Measurements from ENCODE around the gene GABBR2.

Gene GABBR2

DNA sequence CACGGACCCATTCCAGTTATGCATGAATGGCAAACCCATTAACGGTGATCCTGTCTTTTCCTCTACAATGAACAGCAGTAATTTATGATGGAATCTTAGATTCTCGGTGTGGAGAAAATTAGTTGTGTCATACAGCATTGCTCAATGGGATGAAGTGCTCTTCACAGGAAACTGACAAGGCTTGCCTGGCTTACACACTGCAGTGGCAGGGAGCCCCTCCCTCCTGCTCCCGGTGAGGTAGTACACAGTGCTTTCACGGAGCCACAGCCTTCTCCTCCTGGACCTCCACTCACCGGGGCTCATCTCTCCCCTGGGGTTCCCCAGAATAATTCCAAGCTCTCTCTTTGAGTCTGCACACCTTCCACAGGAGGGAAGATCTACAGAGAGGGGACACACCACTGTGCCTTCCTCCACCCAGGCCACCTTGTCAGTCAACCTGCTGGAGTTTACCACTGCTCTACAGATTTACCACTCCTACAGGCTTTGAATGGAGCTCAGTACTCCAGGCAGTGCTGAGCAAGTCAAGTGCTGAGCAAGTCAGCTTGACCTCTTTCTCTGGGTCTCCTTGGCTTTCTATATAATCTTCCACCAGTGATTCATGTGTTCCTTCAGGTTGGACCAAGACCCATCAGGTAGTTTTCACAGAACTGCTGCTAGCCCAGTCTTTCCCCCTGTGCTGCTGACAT lies 394.2 kb downstream of the GABBR2 start:
- H3K9ac ChIP-seq (ENCODE audit: low read length): no peak overlapping the region
- H3K4me1 ChIP-seq (ENCODE audit: insufficient read depth, low read length): no peaks in the 10 kb centered on the region

DNA sequence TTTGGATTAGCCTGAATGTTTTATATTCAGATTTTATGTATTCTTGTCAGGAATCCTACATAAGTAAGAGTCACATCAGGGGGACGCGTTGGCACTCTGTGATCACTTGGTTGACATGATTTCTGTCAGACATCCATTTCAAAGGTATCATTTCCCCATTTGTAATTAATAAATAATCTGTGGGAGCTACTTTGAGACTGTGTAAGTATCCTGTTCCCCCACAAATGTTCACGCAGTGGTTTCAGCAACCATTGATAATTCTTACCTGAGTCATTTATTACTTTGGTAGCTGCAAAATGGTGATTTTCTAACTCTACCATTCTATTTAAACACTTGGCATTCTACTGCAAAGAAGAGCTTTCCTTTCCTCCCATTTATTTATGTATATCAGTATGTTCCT lies 396.4 kb downstream of the GABBR2 start:
- H3K4me1 ChIP-seq (ENCODE audit: insufficient read depth, low read length): no peaks in the 10 kb centered on the region
- H3K9ac ChIP-seq (ENCODE audit: low read length): no peak overlapping the region
- no peaks in the 10 kb centered on the region for H3K27me3 ChIP-seq (ENCODE audit: control insufficient read depth in 1 of 2, insufficient read depth in 2 of 2, low read length in 2 of 2)
- H3K9me3 ChIP-seq (ENCODE audit: low read length): no peaks in the 10 kb centered on the region
- H3K4me3 ChIP-seq (ENCODE audit: low read depth in 1 of 2, low read length in 2 of 2): no peak overlapping the region
- no peak overlapping the region for H3K27ac ChIP-seq (ENCODE audit: low read depth, low read length)
- no peaks in the 10 kb centered on the region for H3K36me3 ChIP-seq (ENCODE audit: insufficient read depth, low read length)

More for the DNA sequence above, 394.2 kb downstream of the GABBR2 start:
- Histone ChIP-seq H3K4me3 (ENCODE audit: low read depth in 1 of 2, low read length in 2 of 2) (no peak overlapping the region), H3K36me3 (ENCODE audit: insufficient read depth, low read length) (no peaks in the 10 kb centered on the region), H3K9me3 (ENCODE audit: low read length) (no peaks in the 10 kb centered on the region), H3K27ac (ENCODE audit: low read depth, low read length) (no peak overlapping the region), H3K27me3 (ENCODE audit: control insufficient read depth in 1 of 2, insufficient read depth in 2 of 2, low read length in 2 of 2) (no peaks in the 10 kb centered on the region)

DNA sequence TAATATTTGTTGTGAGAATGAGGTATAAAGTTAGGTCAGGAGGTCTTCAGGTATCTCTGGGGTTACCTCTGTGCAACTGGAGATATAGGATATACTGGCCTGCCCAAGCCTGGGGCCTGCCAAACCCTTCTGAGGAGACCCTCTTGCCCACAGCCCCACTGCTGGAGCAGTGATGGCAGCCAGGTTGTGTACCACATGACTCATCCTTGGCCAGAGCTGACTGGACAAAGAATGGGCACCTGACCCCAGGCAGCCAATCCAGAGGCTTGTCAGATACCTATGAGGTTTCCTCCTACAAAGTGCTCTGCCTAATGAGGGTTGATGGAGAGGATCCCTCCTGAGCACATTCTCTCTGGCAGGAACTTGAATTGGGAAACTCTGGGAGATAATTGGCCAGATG lies 397.2 kb downstream of the GABBR2 start:
- Histone ChIP-seq H3K36me3 (ENCODE audit: insufficient read depth, low read length) (no peaks in the 10 kb centered on the region), H3K4me1 (ENCODE audit: insufficient read depth, low read length) (no peaks in the 10 kb centered on the region), H3K27ac (ENCODE audit: low read depth, low read length) (no peak overlapping the region), H3K9me3 (ENCODE audit: low read length) (no peaks in the 10 kb centered on the region), H3K4me3 (ENCODE audit: low read depth in 1 of 2, low read length in 2 of 2) (no peak overlapping the region), H3K9ac (ENCODE audit: low read length) (no peak overlapping the region), H3K27me3 (ENCODE audit: control insufficient read depth in 1 of 2, insufficient read depth in 2 of 2, low read length in 2 of 2) (no peaks in the 10 kb centered on the region)

DNA sequence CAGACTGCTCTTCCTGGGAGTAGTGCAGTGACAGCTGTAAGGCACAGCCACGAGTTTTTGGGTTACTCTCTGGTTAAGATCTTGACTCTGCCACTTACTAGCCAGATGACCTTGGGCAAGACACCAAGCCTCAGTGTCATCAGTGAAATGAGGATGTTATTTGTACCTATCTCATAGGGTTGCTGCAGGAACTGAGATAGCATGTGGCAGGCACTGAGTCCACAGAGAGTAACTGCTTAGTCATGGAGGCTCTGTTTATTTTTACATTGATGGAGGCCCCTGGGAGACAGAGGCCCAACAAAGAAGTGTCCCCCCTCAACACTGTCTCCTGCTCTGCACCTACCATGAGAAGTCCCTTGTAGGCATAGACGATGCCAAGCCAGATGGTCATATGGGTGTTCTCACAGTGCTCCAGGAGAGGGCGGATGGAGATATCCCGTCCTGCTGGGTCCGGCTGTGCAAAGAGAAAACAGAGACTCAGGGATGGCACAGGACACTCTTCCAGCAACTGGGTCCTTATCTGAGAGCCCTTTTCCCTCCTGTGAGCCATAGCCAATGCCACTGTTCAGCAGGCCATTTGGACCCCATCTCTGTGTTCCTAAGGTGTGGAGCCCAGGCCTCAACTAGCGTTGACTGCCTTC lies 397.9 kb downstream of the GABBR2 start:
- Histone ChIP-seq H3K4me3 (ENCODE audit: low read depth in 1 of 2, low read length in 2 of 2) (no peak overlapping the region), H3K27me3 (ENCODE audit: control insufficient read depth in 1 of 2, insufficient read depth in 2 of 2, low read length in 2 of 2) (no peaks in the 10 kb centered on the region), H3K27ac (ENCODE audit: low read depth, low read length) (no peak overlapping the region), H3K9ac (ENCODE audit: low read length) (no peak overlapping the region), H3K36me3 (ENCODE audit: insufficient read depth, low read length) (no peaks in the 10 kb centered on the region), H3K9me3 (ENCODE audit: low read length) (no peaks in the 10 kb centered on the region), H3K4me1 (ENCODE audit: insufficient read depth, low read length) (no peaks in the 10 kb centered on the region)

DNA sequence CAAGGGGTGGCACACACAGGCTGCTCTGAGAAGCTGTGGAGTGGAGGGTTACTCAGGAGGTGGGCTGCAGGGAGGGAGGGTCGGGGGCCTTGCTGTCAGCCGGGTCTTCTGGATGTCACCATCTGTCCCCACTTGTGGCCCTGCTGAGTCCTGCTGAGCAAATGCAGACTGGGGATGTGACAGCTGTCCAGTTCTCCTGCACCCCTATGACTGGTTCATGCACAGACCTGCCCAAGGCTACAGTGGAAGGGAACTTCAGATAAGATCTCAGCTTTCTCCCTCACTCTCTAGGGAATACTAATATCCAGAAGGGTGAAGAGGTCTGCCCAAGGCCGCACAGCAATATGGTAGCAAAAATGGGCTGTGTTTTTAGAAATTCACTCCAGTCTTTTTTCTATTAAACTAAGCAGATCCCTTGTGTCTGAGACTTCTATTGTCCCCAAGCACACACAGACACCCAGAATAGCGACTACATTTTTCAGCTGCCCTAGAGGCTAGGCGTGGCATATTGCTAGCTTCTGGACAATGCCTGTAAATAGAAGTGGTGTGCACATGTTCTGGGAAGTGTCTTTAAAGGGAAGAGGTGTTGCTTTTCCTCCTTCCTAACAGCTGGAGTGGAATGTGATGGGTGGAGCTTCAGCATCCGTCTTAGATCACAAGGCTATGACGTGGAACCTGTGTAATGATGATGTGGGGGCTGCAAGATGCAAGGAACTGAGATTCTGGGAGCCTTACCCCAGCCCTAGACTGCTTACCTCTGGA lies 402.2 kb downstream of the GABBR2 start:
- H3K27me3 ChIP-seq (ENCODE audit: control insufficient read depth in 1 of 2, insufficient read depth in 2 of 2, low read length in 2 of 2): no peaks in the 10 kb centered on the region
- no peaks in the 10 kb centered on the region for H3K4me1 ChIP-seq (ENCODE audit: insufficient read depth, low read length)
- no peak overlapping the region for H3K27ac ChIP-seq (ENCODE audit: low read depth, low read length)
- no peak overlapping the region for H3K4me3 ChIP-seq (ENCODE audit: low read depth in 1 of 2, low read length in 2 of 2)
- no peaks in the 10 kb centered on the region for H3K36me3 ChIP-seq (ENCODE audit: insufficient read depth, low read length)
- no peaks in the 10 kb centered on the region for H3K9me3 ChIP-seq (ENCODE audit: low read length)
- H3K9ac ChIP-seq (ENCODE audit: low read length): no peak overlapping the region

DNA sequence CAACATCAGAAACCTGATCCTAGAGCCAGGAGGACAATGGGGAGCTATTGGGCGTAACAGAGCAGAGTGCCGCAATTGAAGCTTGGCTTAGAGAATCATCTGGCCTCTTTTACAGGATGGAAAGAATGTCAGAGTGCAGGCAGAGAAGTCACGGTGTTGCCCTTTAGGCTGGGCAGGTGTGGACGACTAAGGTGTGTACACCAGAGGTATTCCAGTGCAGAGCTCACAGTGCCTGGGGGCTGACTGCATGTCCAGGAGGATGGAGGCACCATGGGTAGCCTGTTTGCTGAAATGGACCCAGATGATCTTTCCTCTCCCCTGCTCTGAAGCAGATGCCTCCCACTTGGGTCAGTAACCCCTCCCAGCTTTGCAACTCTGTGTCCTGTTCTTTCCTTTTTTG lies 404.4 kb downstream of the GABBR2 start:
- Histone ChIP-seq H3K27me3 (ENCODE audit: control insufficient read depth in 1 of 2, insufficient read depth in 2 of 2, low read length in 2 of 2) (no peaks in the 10 kb centered on the region), H3K9ac (ENCODE audit: low read length) (no peak overlapping the region), H3K36me3 (ENCODE audit: insufficient read depth, low read length) (no peaks in the 10 kb centered on the region), H3K4me3 (ENCODE audit: low read depth in 1 of 2, low read length in 2 of 2) (no peak overlapping the region), H3K9me3 (ENCODE audit: low read length) (no peaks in the 10 kb centered on the region), H3K4me1 (ENCODE audit: insufficient read depth, low read length) (no peaks in the 10 kb centered on the region), H3K27ac (ENCODE audit: low read depth, low read length) (no peak overlapping the region)

DNA sequence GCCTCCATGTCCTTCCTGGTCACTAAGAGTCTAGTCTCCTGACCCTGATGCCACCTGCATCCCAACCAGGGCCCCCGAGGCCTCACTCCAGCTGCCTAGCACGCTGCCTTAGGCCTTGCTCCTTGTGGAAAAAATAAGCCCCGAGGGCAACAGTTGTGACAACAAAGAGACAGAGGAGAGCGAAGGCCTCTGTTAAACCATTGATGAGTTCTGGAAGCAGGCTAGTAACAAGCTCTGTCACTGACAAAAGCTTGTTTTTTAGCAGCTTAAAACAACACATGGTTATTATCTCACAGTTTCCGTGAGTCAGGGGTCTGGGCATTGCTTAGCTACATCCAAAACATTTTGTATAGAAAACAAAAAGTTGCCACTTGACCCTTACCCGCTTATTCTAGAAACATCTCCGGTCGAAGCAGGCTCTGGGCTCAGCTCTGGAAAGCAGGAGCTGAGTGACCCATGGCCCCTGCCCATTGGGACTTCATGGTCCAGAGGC lies 405.1 kb downstream of the GABBR2 start:
- H3K27me3 ChIP-seq (ENCODE audit: control insufficient read depth in 1 of 2, insufficient read depth in 2 of 2, low read length in 2 of 2): no peaks in the 10 kb centered on the region
- no peak overlapping the region for H3K4me3 ChIP-seq (ENCODE audit: low read depth in 1 of 2, low read length in 2 of 2)
- no peaks in the 10 kb centered on the region for H3K36me3 ChIP-seq (ENCODE audit: insufficient read depth, low read length)
- no peak overlapping the region for H3K9ac ChIP-seq (ENCODE audit: low read length)
- H3K27ac ChIP-seq (ENCODE audit: low read depth, low read length): no peak overlapping the region
- H3K9me3 ChIP-seq (ENCODE audit: low read length): no peaks in the 10 kb centered on the region
- H3K4me1 ChIP-seq (ENCODE audit: insufficient read depth, low read length): no peaks in the 10 kb centered on the region

DNA sequence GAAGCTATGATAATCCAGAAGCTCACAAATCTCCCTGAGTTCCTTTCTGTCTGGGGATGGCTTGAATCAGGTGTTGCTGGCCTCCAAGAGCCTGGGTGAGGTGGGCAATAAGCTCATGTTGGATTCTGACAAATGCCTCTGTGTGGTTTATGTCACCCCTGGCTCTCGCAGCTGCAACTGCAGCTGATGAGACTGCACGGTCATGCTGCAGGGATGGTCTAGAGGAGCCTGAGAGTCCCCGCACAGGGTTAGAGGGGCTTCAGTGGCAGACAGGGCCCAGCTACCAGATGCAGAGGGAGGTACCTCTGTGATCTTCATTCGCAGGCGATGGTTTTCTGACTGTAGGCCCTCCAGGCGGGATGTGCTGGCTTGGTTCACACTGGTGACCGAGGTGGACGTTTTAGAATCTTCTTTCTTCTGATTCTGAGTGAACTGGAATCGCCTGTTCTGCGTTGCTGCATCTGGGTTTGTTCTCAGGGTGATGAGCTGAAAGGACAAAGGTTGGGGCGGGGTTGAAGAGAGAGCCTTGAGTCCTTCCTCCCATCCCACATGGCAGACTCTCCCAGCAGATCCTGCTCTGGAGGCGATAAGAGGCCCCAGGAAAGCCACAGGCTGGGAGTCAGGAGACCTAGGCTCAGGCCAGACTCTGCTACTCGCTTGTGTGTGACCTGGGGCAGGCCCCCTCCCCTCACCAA lies 405.6 kb downstream of the GABBR2 start:
- Histone ChIP-seq H3K4me3 (ENCODE audit: low read depth in 1 of 2, low read length in 2 of 2) (no peak overlapping the region), H3K4me1 (ENCODE audit: insufficient read depth, low read length) (no peaks in the 10 kb centered on the region), H3K27ac (ENCODE audit: low read depth, low read length) (no peak overlapping the region)

DNA sequence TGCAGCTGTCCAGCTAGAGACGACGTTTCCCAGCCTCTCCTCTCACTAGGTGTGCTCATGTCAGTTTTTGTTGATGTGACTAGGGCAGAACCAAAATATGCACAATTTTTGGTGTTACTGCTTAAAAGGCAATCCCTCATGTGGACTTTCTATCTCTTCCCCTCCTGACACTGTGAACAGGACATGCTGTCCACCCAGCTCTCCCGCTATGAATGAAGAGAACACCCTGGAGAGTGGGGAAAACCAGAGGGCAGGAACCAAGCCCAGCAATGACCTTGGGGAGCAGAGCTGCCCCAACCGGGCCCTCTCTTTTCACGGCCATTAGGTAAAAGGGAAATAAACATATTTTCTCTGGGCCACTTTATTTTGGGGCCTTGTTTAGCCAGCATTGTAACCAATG lies 406.6 kb downstream of the GABBR2 start:
- Histone ChIP-seq H3K36me3 (ENCODE audit: insufficient read depth, low read length) (no peaks in the 10 kb centered on the region), H3K4me3 (ENCODE audit: low read depth in 1 of 2, low read length in 2 of 2) (no peak overlapping the region), H3K9ac (ENCODE audit: low read length) (no peak overlapping the region), H3K9me3 (ENCODE audit: low read length) (no peaks in the 10 kb centered on the region), H3K27me3 (ENCODE audit: control insufficient read depth in 1 of 2, insufficient read depth in 2 of 2, low read length in 2 of 2) (no peaks in the 10 kb centered on the region), H3K27ac (ENCODE audit: low read depth, low read length) (no peak overlapping the region), H3K4me1 (ENCODE audit: insufficient read depth, low read length) (no peaks in the 10 kb centered on the region)

More for the DNA sequence above, 405.6 kb downstream of the GABBR2 start:
- Histone ChIP-seq H3K9me3 (ENCODE audit: low read length) (no peaks in the 10 kb centered on the region), H3K27me3 (ENCODE audit: control insufficient read depth in 1 of 2, insufficient read depth in 2 of 2, low read length in 2 of 2) (no peaks in the 10 kb centered on the region), H3K9ac (ENCODE audit: low read length) (no peak overlapping the region), H3K36me3 (ENCODE audit: insufficient read depth, low read length) (no peaks in the 10 kb centered on the region)

DNA sequence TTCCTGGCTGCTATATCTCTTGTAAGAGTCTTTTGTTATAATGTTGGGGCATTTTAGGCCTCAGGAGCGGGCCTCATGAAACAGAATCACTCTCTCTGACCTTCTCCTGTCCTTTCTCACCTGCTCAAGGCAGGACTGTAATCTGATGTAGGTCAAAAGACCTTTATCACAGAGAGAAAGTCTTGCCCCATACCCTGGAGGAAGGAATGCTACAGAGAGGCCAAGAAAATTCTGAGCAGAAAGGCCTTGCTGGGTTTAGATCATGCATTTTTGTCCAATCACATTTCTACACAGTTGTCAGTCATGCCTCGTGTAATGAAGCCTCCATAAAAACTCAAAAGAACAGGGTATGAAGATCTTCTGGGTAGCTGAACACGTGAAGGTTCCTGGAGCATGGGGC lies 408.1 kb downstream of the GABBR2 start:
- H3K4me3 ChIP-seq (ENCODE audit: low read depth in 1 of 2, low read length in 2 of 2): no peak overlapping the region
- no peak overlapping the region for H3K27ac ChIP-seq (ENCODE audit: low read depth, low read length)
- no peaks in the 10 kb centered on the region for H3K4me1 ChIP-seq (ENCODE audit: insufficient read depth, low read length)
- no peaks in the 10 kb centered on the region for H3K27me3 ChIP-seq (ENCODE audit: control insufficient read depth in 1 of 2, insufficient read depth in 2 of 2, low read length in 2 of 2)
- no peaks in the 10 kb centered on the region for H3K36me3 ChIP-seq (ENCODE audit: insufficient read depth, low read length)
- H3K9ac ChIP-seq (ENCODE audit: low read length): no peak overlapping the region
- no peaks in the 10 kb centered on the region for H3K9me3 ChIP-seq (ENCODE audit: low read length)

DNA sequence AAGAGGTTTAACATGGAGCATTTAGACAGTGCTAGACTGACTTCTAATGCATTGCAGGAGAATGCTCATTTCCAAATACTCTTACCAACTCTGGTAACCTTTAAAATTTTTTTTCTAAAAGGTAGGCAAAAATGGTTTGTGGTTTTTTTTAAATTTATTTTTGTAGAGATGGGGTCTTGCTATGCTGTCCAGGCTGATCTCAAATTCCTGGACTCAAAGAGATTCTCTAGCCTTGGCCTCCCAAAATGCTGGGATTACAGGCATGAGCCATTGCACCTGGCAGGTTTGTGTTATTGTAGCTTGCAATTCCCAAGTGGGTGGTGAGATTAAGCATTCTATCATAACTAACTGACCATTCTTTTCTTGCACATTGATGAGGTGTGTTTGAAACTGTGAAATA lies 410.3 kb downstream of the GABBR2 start:
- H3K9ac ChIP-seq (ENCODE audit: low read length): no peak overlapping the region
- H3K9me3 ChIP-seq (ENCODE audit: low read length): no peaks in the 10 kb centered on the region
- no peak overlapping the region for H3K4me3 ChIP-seq (ENCODE audit: low read depth in 1 of 2, low read length in 2 of 2)
- H3K27me3 ChIP-seq (ENCODE audit: control insufficient read depth in 1 of 2, insufficient read depth in 2 of 2, low read length in 2 of 2): no peaks in the 10 kb centered on the region
- no peaks in the 10 kb centered on the region for H3K36me3 ChIP-seq (ENCODE audit: insufficient read depth, low read length)
- H3K27ac ChIP-seq (ENCODE audit: low read depth, low read length): no peak overlapping the region
- no peaks in the 10 kb centered on the region for H3K4me1 ChIP-seq (ENCODE audit: insufficient read depth, low read length)
